ENCODE measurements around the gene C5.
"Not testable (repeated sequence)": the region's sequence is repeated elsewhere in the genome, so short reads cannot be mapped to it uniquely, and the experiment has no call there.

C5 gene

DNA sequence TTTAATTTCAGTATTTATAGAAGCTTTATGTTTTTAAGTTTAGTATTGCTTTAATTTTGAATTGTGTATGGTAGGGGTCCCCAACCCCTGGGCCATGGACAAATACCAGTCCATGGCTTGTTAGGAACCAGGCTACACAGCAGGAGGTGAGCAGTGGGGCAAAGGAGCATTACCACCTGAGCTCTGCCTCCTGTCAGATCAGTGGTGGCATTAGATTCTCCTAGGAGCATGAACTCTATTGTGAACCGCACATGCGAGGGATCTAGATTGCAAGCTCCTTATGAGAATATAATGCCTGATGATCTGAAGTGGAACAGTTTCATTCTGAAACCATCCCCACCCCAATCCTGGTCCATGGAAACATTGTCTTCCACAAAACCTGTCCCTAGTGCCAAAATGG, 1.9 kb downstream of the C5 start:
- no peak for DNase-seq

GRCh38 chr9:121038804-121039203, 11.3 kb downstream of the C5 start:
- DNase-seq: no peak

DNA sequence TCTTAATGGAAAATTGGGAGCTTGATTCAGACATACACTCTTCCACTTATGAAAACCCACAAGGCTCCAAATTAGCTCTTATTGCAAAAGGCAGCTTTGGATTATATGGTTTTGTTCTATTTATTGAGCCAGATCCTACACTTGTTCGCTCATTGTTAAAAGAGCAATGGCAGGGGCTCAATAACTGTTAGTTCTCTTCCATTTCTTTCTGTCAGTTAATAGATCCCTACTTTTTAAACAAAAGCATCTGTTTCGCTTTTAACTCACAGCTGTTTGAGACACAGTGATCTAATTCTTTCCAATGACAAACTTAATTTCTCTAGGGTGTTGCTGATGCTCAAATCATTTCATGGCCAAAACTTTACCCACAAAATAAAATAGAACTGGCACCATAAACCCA, 11.7 kb downstream of the C5 start:
- no peak for DNase-seq

DNA sequence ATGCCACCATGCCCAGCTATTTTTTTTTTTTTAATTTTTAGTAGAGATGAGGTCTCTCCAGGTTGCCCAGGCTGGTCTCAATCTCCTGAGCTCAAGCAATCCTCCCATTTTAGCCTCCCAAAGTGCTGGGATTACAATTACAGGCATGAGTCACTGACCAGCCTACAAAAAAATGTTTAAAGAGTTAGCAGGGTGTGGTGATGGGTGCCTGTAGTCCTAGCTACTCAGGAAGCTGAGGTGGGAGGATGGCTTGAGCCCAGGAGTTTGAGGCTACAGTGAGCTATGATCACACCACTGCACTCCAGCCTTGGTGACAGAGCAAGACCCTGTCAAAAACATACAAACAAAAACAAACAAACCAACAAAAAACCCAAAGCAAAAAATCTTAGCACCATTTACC, 14.4 kb downstream of the C5 start:
- not testable (repeated sequence) for DNase-seq

DNA sequence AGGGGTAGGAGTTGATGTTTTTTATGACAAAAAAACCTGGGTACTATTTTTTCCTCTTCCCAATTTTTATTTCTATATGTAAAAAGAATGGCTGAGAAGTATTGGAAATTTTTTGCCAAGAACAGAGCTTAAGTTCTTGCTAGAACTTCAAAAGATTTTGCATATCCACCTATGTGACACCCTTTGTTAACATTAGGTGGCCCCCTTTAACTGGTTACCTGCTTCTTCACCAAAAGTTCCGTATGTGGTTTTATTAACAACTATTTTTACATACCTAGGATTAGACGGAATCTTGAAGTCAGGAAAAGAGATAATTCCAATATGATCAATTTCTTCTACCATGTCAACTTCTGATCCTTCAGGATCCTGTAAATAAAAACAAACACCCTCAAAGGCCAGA, 15.5 kb downstream of the C5 start:
- no peak for DNase-seq

DNA sequence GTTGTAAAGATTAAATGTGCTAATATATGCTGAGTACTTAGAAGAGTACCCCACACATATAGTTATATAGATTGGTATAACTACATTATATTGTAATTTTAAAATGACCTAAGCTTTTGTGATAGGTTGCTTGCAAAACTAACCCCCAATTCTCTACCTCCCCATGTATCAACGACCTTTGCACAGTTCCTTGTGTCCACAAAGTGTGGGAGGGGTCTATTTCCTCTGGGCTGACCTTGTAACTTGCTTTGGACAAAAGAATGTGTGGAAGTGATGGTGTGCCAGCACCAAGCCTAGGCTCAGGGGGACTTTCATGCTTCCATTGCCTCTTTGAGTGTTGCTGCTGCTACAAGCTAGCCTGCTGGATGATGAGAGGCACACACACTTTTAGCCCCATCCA, 20.6 kb downstream of the C5 start:
- DNase-seq: no peak

GRCh38 chr9:121028285-121028684, 21.8 kb downstream of the C5 start:
- DNase-seq: not testable (repeated sequence)

GRCh38 chr9:121026768-121027167, 23.3 kb downstream of the C5 start:
- no peak for DNase-seq

GRCh38 chr9:121026260-121026691, 23.8 kb downstream of the C5 start:
- no peak for DNase-seq

- DNase-seq: no peak
Observed at GRCh38 chr9:121024237-121024636, 25.8 kb downstream of the C5 start.

- DNase-seq: peak in 1 of 2 experiments; percentile 11
Observed at GRCh38 chr9:121023064-121023463, 27.0 kb downstream of the C5 start.

- DNase-seq: no peak
Observed at GRCh38 chr9:121021301-121021700, 28.8 kb downstream of the C5 start.

DNA sequence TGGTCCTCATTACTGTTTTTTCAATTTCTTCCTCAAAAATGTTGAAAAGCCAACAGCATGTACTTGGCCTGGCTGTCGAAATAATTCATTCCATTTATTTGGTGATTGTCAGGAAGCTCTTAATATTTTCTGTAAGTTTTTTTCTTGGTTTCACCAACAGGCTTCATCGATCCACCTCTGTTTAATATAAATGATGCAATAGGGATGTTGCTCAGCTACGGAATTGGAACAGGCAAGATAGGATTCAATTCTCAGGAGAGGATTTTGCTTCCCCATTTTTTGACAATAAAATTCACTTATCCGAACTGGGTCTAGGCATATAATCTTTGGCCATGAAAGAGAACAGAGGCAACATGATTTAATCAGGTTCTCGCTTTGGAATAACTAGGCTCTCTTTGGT, 30.8 kb downstream of the C5 start:
- DNase-seq: no peak

DNA sequence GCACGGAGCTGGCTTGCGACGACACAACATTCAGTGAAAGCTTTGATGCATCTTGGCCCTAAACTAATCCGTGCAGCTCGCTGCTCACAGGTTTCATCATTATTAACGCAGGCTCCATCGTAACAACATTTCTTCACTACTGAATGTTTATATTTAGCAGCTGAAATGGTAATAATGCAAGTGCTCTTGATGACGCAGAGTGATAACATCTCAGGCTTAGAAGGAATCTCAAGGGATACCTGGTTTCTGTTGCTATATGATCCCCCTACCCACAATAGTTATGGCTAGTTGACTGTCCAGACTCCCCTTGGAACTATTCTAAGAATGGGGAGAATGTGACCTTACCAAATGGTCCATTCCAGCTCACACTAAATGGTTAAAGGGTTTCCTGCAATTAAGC, 36.2 kb downstream of the C5 start:
- DNase-seq: no peak

DNA sequence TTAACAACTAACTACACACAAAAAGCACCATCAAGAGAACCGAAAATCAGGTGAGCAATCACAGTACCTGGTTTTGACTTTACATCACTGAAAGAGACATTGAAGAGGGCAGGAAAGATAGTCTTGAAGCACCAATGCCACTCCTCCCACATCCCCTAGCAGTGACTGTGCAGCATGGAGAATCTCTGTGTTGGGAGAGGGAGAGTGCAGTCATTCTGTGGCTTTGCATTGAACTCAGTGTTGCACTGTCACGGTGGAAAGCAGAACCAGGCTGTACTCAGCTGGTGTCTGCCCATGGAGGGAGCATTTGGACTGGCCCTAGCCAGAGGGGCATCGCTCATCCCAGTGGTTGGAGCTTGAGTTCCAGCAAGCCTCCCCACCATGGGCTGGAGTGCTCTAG, 40.4 kb downstream of the C5 start:
- no peak for DNase-seq

- DNase-seq: no peak
Observed at GRCh38 chr9:120999317-120999716, 50.8 kb downstream of the C5 start.

DNA sequence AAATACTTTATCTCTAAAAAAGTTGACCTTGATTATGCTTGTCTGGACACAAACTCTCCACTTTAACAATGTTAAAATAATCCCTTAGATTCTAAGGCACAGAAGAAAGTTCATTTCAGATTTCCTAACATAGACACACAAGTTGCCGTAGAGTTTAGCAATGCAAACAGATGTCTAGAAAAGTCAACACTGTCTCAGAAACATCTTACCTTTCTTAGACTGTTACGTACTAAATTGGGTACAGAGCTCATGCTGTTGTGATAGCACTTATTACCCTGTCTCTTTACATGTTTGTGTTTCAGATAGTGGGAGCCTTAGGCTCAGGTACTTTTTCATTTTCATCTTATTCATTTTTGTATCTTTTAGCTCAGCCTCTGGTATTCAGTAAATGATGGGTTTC, 52.0 kb downstream of the C5 start:
- DNase-seq: no peak

DNA sequence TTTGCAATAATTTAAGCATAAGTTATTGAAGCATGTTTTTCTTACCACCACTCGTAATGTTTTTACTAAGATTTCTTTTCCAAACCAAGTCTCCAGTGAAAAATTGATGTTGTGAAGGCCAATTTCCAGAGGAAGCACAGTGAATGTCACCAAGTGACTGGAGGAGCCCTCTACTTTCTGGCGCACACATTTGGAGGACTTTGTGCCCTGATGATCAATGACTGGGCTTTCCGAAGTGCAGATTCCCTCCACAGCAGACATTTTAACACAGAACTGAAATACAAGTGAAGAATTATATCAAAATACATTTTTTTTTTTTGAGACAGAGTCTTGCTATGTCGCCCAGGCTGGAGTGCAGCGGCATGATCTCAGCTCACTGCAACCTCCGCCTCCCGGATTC, 52.6 kb downstream of the C5 start:
- no peak for DNase-seq

GRCh38 chr9:120996409-120996808, 53.7 kb downstream of the C5 start:
- no peak for DNase-seq

DNA sequence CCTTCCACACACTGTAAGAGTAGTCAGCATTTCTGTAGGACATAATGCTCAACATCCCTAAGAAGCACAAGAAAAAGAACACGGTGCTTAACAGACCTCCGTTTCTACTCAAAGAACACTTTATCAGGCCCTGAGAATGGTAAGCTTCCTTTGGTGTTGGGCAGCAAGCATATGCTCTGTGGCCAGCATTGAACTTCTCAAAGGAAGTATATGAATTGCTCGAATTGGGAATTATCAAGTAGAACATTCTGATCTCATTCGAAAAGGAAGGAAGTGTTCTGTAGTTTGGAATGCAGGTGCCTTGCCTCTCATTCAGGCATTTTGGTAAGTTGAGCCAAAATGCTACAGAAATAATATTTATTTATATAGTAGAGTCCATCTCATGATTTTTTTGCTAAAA, 61.0 kb downstream of the C5 start:
- DNase-seq: no peak

DNA sequence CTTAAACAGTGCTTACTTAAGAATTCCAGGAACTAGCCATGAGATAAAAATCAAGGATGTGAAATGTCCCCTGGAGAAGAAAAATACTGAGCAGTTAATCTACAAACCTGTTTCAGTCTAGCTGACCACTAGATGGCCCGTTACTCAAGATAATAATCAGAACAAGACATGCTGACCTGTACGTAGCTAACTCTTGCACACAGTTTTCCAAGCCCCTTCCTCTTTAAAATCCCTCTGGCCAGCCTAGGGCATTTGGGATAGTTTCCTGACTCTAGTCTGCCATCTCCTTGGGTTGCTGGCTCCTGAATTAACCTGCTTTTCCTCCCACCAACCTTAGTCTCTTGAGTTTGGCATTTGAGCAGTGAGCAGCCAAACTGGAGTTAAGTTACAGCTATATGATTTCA, 64.3 kb downstream of the C5 start:
- peak; percentile 77 to 78 for DNase-seq

- no peak for DNase-seq
Observed at GRCh38 chr9:120983259-120983837, 66.7 kb downstream of the C5 start.

DNA sequence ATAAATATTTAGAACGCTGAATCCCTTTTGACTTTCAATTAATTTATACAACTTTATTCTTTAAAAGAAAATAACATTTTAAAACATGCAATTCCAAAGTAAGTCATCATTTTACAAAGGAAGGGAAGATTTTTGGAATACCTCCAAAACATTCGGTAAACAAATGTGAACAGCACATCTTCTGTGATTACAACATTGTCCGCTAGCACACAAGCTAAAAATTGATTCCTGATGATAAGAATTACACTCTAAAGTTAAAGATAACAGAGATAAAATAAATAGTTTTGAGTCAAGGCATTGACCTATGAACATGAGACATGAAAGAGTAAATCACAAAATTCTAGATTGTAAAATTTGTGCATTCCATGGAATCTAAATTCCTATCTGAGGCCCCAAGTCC, 67.2 kb downstream of the C5 start:
- DNase-seq: no peak

- no peak for DNase-seq
Observed at GRCh38 chr9:120980951-120981350, 69.1 kb downstream of the C5 start.

DNA sequence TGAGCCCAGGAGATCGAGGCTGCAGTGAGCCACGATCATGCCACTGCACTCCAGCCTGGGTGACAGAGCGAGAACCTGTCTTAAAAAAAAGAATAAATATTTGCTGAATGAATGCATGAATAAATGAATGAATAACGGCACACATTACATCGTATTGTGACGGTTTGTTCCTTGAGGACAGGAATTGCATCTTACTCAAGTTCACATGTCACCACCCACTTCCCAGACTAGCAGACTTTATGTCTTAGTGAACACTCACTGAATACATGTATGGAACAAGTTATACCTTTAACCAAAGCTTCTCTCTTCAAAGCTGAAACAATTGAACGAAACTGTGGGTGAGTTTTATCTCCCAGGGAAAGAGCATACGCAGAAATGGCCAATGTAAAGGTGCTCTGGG, 70.3 kb downstream of the C5 start:
- DNase-seq: no peak

DNA sequence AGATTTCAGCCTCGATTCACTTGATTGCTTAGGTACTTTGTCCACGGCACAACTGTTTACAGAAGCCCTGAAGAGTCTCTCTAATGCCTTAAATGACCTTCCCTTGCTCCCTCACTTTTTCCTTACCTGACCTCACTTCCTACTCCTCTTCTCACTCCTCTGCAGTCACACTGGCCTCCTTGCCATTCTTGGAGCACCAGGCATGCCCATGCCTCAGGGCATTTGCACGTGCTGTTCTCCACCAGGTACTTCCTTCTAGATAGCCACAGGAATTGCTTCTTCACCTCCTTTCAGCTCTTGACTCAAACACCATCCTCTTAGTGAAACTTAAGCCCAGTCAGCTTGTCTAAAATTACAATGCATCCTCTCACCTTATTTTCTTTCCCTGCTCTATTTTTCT, 71.1 kb downstream of the C5 start:
- no peak for DNase-seq
